Muscle layer of duodenum (tissue), 2 donors: ENCODE measurements around the gene MARK1.

ENCODE experiments used
- H3K27ac ChIP-seq: one replicate; pipeline ENCODE4 v1.7.0; 2013; ENCODE audit warnings: mild to moderate bottlenecking, low read length
- H3K27me3 ChIP-seq: one replicate; pipeline ENCODE4 v1.7.0; 2013; ENCODE audit warnings: low read depth, mild to moderate bottlenecking, control low read depth, low read length
- H3K36me3 ChIP-seq, 2 donors: one replicate each; pipeline ENCODE4 v1.7.0; 2013; ENCODE audit warnings: low read length in 2 of 2, control low read depth in 1 of 2, mild to moderate bottlenecking in 1 of 2; ENCODE audit not compliant: insufficient read depth in 2 of 2, control insufficient read depth in 1 of 2
- H3K4me1 ChIP-seq, 2 donors: one replicate each; pipeline ENCODE4 v1.7.0; 2013; ENCODE audit warnings: low read length in 2 of 2, mild to moderate bottlenecking in 2 of 2, control low read depth in 1 of 2, moderate library complexity in 1 of 2; ENCODE audit not compliant: insufficient read depth in 2 of 2, control insufficient read depth in 1 of 2
- H3K4me3 ChIP-seq, 2 donors: one replicate each; pipeline ENCODE4 v1.7.0; 2013; ENCODE audit warnings: low read length in 2 of 2, low read depth in 1 of 2, mild to moderate bottlenecking in 1 of 2
- H3K9me3 ChIP-seq, 2 donors: one replicate each; pipeline ENCODE4 v1.7.0; 2013; ENCODE audit warnings: low read length in 2 of 2, control low read depth in 1 of 2, mild to moderate bottlenecking in 1 of 2; ENCODE audit not compliant: control insufficient read depth in 1 of 2
- donor health status: healthy.

MARK1 gene

DNA sequence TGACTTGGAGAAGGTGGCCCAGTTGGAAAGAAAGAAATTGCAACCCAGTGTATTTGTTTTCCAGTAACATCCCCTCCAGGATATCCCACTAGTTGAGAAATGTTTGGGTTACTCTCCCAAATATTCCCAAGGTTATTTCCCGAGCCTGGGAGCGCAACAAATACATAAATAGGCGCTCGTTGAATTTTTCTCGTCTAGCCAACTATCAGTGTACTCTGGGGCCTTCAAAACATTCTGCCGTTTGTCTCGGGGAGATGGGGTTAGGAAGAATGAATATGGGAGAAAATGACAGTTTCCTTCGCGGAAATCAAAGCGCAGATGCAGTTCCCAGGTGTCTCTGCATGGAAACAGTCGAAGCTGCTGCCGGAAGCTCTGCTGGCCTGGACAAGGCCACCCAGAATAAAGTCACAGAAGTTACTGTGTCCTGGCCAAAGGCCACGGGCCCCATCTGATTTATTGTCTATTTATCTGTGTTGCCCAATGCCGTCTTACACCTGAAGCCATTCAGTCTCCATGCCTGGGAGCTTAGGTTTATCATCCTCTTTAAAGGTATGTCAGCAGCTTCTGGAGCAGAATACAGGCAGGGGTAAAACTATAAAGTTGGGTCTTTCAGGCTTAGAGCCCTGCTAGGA is 163.2 kb downstream of the MARK1 start:
- Histone ChIP-seq H3K27me3 (no peaks in the 10 kb centered on the region), H3K4me1 (peaks cover 0 to 14% of the 10 kb centered on the region in 2 donors), H3K4me3 (peak overlapping the region; percentile 65 to 85), H3K9me3 (no peaks in the 10 kb centered on the region), H3K27ac (peak overlapping the region; percentile 52), H3K36me3 (no peaks in the 10 kb centered on the region)

- Histone ChIP-seq H3K36me3 (no peaks in the 10 kb centered on the region), H3K27me3 (no peaks in the 10 kb centered on the region), H3K4me3 (no peak overlapping the region), H3K9me3 (no peaks in the 10 kb centered on the region), H3K4me1 (peaks cover 0 to 14% of the 10 kb centered on the region in 2 donors), H3K27ac (no peak overlapping the region)
These were observed 164.7 kb downstream of the MARK1 start for GRCh38 chr1:220692436-220693228.

GRCh38 chr1:220694866-220695382 is 167.0 kb downstream of the MARK1 start:
- H3K9me3 ChIP-seq, result no peaks in the 10 kb centered on the region
- no peak overlapping the region for H3K4me3 ChIP-seq
- H3K36me3 ChIP-seq, result no peaks in the 10 kb centered on the region
- no peak overlapping the region for H3K27ac ChIP-seq
- no peaks in the 10 kb centered on the region for H3K27me3 ChIP-seq
- peaks cover 0 to 9% of the 10 kb centered on the region in 2 donors for H3K4me1 ChIP-seq

GRCh38 chr1:220695426-220695825 is 167.5 kb downstream of the MARK1 start:
- no peaks in the 10 kb centered on the region for H3K36me3 ChIP-seq
- H3K4me1 ChIP-seq, result peaks cover 0 to 7% of the 10 kb centered on the region in 2 donors
- H3K4me3 ChIP-seq, result no peak overlapping the region
- H3K27me3 ChIP-seq, result no peaks in the 10 kb centered on the region
- no peaks in the 10 kb centered on the region for H3K9me3 ChIP-seq
- H3K27ac ChIP-seq, result no peak overlapping the region

DNA sequence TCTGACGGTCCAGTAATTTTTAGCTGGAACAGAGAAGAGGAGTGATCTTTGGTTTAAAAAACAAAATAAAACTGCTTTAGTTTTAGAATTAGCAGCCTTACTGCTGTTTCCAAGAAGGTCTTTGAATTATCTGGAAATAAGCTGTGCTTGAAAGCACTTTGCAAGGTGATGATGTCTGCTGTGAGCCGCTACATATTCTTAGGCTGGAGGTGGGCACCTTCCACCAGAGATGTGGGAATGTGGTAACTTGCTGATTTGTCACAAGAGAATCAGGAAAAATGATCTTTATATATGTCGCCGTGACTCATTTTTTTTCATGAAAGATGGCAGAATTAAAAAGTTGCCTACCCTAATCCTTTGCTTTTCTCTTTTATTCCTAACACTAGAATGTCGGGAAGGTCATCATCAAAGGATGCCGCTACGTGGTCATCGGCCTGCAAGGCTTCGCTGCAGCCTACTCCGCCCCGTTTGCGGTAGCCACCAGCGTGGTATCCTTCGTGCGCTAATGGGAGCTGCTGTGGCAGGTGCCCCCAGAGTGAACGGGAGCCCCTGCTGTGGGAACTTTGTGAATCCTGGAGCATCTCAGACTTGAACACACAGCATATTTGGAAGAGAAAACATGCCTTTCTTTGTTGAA is 168.4 kb downstream of the MARK1 start:
- no peak overlapping the region for H3K27ac ChIP-seq
- H3K4me1 ChIP-seq, result peaks cover 0 to 10% of the 10 kb centered on the region in 2 donors

DNA sequence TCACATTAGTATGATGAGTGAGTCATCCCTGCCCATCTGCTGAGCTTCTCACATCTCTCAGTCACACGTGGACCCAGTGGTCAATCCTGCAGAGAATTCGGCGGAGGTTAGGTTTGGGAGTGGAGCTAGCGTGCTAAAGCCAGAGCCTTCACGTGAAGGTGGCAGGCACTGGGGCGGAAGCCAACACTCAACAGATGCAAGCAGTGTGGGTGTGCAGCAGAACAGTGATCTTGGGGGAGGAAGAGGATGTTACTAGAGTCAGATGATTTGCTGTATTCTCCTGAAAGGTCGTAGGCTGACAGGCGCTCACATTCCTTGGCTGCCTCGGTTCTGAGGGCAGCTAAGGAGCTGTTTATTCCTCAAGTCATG is 168.9 kb downstream of the MARK1 start:
- Histone ChIP-seq H3K27ac (no peak overlapping the region), H3K36me3 (no peaks in the 10 kb centered on the region), H3K4me3 (no peak overlapping the region), H3K4me1 (peaks cover 0 to 10% of the 10 kb centered on the region in 2 donors), H3K27me3 (no peaks in the 10 kb centered on the region), H3K9me3 (no peaks in the 10 kb centered on the region)

More for the DNA sequence above, 168.4 kb downstream of the MARK1 start:
- Histone ChIP-seq H3K36me3 (no peaks in the 10 kb centered on the region), H3K9me3 (no peaks in the 10 kb centered on the region), H3K4me3 (no peak overlapping the region), H3K27me3 (no peaks in the 10 kb centered on the region)

DNA sequence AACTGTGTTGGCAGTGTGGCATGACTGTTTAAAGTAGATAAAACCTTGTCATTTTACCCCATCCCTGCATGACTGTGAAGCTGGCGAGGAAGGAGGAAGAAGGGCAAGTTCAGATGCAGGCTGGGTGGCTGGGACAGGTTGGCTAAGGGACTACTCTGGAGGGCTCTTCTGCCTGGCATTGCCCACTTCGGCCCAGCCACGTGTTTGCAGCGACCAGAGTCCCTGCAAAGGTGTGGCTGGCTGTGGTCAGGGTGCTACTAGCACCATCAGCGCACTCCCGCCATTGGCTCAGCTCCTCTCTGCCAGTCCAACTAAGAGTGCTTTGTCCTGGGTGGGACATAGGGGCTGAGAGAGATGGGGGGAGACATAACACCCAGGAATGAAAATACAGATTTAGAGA is 169.4 kb downstream of the MARK1 start:
- Histone ChIP-seq H3K27ac (no peak overlapping the region), H3K27me3 (no peaks in the 10 kb centered on the region), H3K4me1 (peaks cover 0 to 10% of the 10 kb centered on the region in 2 donors), H3K36me3 (no peaks in the 10 kb centered on the region), H3K4me3 (no peak overlapping the region), H3K9me3 (no peaks in the 10 kb centered on the region)

GRCh38 chr1:220698607-220699016 is 170.7 kb downstream of the MARK1 start:
- no peak overlapping the region for H3K4me3 ChIP-seq
- H3K9me3 ChIP-seq, result no peaks in the 10 kb centered on the region
- H3K36me3 ChIP-seq, result no peaks in the 10 kb centered on the region
- H3K27ac ChIP-seq, result no peak overlapping the region
- H3K27me3 ChIP-seq, result no peaks in the 10 kb centered on the region
- peaks cover 0 to 10% of the 10 kb centered on the region in 2 donors for H3K4me1 ChIP-seq

GRCh38 chr1:220699044-220699443 is 171.1 kb downstream of the MARK1 start:
- Histone ChIP-seq H3K27ac (no peak overlapping the region), H3K36me3 (no peaks in the 10 kb centered on the region), H3K9me3 (no peaks in the 10 kb centered on the region), H3K4me1 (peaks cover 0 to 10% of the 10 kb centered on the region in 2 donors), H3K4me3 (no peak overlapping the region), H3K27me3 (no peaks in the 10 kb centered on the region)

DNA sequence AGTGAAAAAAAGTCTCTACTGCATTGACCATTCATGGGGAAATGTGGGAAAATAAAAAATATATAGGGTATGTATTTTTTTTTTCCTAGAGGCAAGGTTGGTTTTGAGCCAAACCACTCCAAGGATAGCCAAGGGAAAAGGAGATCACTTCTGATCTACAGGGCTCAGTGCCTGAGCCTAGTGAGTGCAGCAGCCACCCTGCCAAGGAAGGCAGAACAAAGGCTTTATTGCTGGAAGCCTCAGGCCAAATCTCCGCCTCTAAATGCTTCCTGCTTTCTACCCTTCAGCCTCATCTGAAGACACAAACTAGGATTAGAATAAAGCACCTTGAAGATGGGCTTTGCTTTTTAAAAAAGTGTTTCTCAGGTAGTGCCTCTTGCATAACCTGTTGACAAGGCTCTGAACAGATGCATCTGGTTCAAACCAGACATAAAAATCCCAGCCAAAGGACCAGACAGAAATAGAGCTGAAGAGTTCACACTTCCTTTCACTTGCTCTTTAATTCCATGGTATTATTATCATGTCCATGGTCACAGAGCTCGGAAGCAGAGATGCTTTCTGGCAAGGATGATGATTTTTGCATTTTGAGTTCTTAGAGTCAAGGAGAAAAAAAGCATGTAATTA is 172.7 kb downstream of the MARK1 start:
- Histone ChIP-seq H3K36me3 (no peaks in the 10 kb centered on the region), H3K9me3 (no peaks in the 10 kb centered on the region), H3K4me1 (peaks cover 0 to 10% of the 10 kb centered on the region in 2 donors), H3K4me3 (no peak overlapping the region), H3K27ac (no peak overlapping the region), H3K27me3 (no peaks in the 10 kb centered on the region)

GRCh38 chr1:220701974-220702373 is 174.0 kb downstream of the MARK1 start:
- H3K9me3 ChIP-seq, result no peaks in the 10 kb centered on the region
- peaks cover 0 to 10% of the 10 kb centered on the region in 2 donors for H3K4me1 ChIP-seq
- H3K4me3 ChIP-seq, result no peak overlapping the region
- H3K27me3 ChIP-seq, result no peaks in the 10 kb centered on the region
- H3K36me3 ChIP-seq, result no peaks in the 10 kb centered on the region
- H3K27ac ChIP-seq, result no peak overlapping the region
